Stomach (tissue), 9 donors: ENCODE results near the gene LIN9. TPM values are rescaled to one million over a fixed set of nuclear protein-coding genes. Genes with fewer than 3 reads are reported as not detected.

Experiments
- DNase-seq, 2 donors: peaks; one replicate each; pipeline versions ENCODE4 v3.0.0 to v3.0.0-alpha.2; 2013 to 2019
- H3K27ac ChIP-seq, 5 donors: fragments of 200-600 bp in 4 of 5; sonication (generic) in 4 of 5; one replicate each; pipeline ENCODE4 v1.5.1; 2013 to 2019; ENCODE audit warnings: mild to moderate bottlenecking in 1 of 5, moderate library complexity in 1 of 5
- H3K27me3 ChIP-seq, 3 donors: fragments of 200-600 bp; sonication (generic); one replicate each; pipeline ENCODE4 v1.5.1; 2017 to 2019; ENCODE audit warnings: mixed run types in 1 of 3
- H3K36me3 ChIP-seq, 4 donors: fragments of 200-600 bp; sonication (generic); 1 replicate in 3 of 4; 2 replicates in 1 of 4; pipeline ENCODE4 v1.5.1; 2016 to 2019
- H3K4me1 ChIP-seq, 4 donors: fragments of 200-600 bp; sonication (generic); one replicate each; pipeline ENCODE4 v1.5.1; 2016 to 2019
- H3K4me3 ChIP-seq, 4 donors: fragments of 200-600 bp; sonication (generic) in 3 of 4; one replicate each; pipeline ENCODE4 v1.5.1; 2016 to 2019; ENCODE audit warnings: mild to moderate bottlenecking in 1 of 4
- H3K9me3 ChIP-seq, 4 donors: fragments of 200-600 bp; sonication (generic); one replicate each; pipeline ENCODE4 v1.5.1; 2016 to 2019
- CTCF ChIP-seq, 7 experiments: fragments of 450-650 bp in 4 of 7; fragments of 200-600 bp in 3 of 7; sonication (generic) in 3 of 7; IDR thresholded peaks; one replicate each; pipeline ENCODE4 v1.5.1; 2016 to 2019; ENCODE audit warnings: antibody characterized with exemption in 7 of 7, control low read depth in 2 of 7, mild to moderate bottlenecking in 1 of 7
- EP300 ChIP-seq: sonication (generic); formaldehyde crosslinking; IDR thresholded peaks from one replicate; pipeline ENCODE4 v1.6.1; 2017; ENCODE audit warnings: antibody characterized with exemption
- POLR2A ChIP-seq, 4 donors: fragments of 450-650 bp; IDR thresholded peaks; one replicate each; pipeline ENCODE4 v1.6.1; 2016; ENCODE audit warnings: antibody characterized with exemption in 4 of 4, control low read depth in 2 of 4, mild to moderate bottlenecking in 1 of 4, moderate library complexity in 1 of 4
- POLR2AphosphoS5 ChIP-seq, 3 donors: sonication (generic); formaldehyde crosslinking; IDR thresholded peaks; one replicate each; pipeline ENCODE4 v1.6.1; 2016; ENCODE audit warnings: antibody characterized with exemption in 3 of 3
- WGBS, 5 donors: extraction: QIAGEN DNeasy Blood & Tissue Kit in 3 of 5; methylation state at CpG; one replicate each; pipeline versions ENCODE4 v1.1.5 to v1.1.7; 2013 to 2018; 5-methylcytosine and 5-hydroxymethylcytosine counted together
- intact Hi-C: fragments of 100-400 bp; cut with DNase I; formaldehyde crosslinking; loops from one replicate; pipeline ENCODE4 v1.15.1; 2023; ENCODE audit warnings: low total_unique reads
- polyA plus RNA-seq, 3 donors: library from polyadenylated mRNA; stranded (reverse); fragments of 200-250 nt; gene quantifications; one replicate each; pipeline ENCODE4 v1.2.3, GENCODE V29; 2013
- total RNA-seq, 5 donors: library from RNA; depleted of rRNA; stranded (reverse); fragments of >200 nt; gene quantifications; one replicate each; pipeline versions ENCODE4 v1.1.0 to v1.2.3, GENCODE V29; 2014 to 2016
- donor health status: healthy with polysubstance abuse.
- donor health status: Bipolar disorder and iron deficiency.
- donor health status: healthy.

The LIN9 gene
- total and polyA plus RNA-seq, 8 donors = 1.3 to 45.5 (median 2.9) TPM; not detected in 1

GRCh38 chr1:226212545-226212944 is 96.4 kb downstream of the LIN9 start:
- Histone ChIP-seq H3K36me3 (no peaks in the 10 kb centered on the region), H3K4me1 (no peaks in the 10 kb centered on the region), H3K4me3 (no peak overlapping the region), H3K27me3 (no peaks in the 10 kb centered on the region), H3K27ac (no peak overlapping the region), H3K9me3 (no peaks in the 10 kb centered on the region)
- TF ChIP-seq CTCF (IDR thresholded peaks at IDR 0.05) = no peak
- no peak for TF ChIP-seq POLR2A (IDR thresholded peaks at IDR 0.05)
- no peak for TF ChIP-seq POLR2AphosphoS5 (IDR thresholded peaks at IDR 0.05)
- no peak for DNase-seq
- intact Hi-C loops = no loop called here
- 74 to 91% (median 86%) methylated on average over 4 to 8 of the region's 8 CpGs for WGBS, 5 donors

GRCh38 chr1:226211181-226211821 is 97.7 kb downstream of the LIN9 start:
- TF ChIP-seq CTCF (IDR thresholded peaks at IDR 0.05) (no peak), POLR2A (IDR thresholded peaks at IDR 0.05) (no peak), POLR2AphosphoS5 (IDR thresholded peaks at IDR 0.05) (no peak), EP300 (no peak)
- Histone ChIP-seq H3K4me3 (no peak overlapping the region), H3K36me3 (no peaks in the 10 kb centered on the region), H3K9me3 (no peaks in the 10 kb centered on the region), H3K4me1 (no peaks in the 10 kb centered on the region), H3K27ac (no peak overlapping the region), H3K27me3 (no peaks in the 10 kb centered on the region)
- WGBS, 5 donors = 71 to 79% (median 74%) methylated on average over 5 of the region's 5 CpGs
- intact Hi-C loops = no loop called here
- DNase-seq = no peak

- WGBS, 5 donors = 69 to 81% (median 77%) methylated on average over 7 of the region's 7 CpGs
- DNase-seq = no peak
- Histone ChIP-seq H3K27me3 (no peaks in the 10 kb centered on the region), H3K27ac (no peak overlapping the region), H3K4me3 (no peak overlapping the region), H3K36me3 (no peaks in the 10 kb centered on the region), H3K4me1 (no peaks in the 10 kb centered on the region), H3K9me3 (no peaks in the 10 kb centered on the region)
- intact Hi-C loops = no loop called here
- TF ChIP-seq CTCF (IDR thresholded peaks at IDR 0.05) (no peak), EP300 (no peak), POLR2AphosphoS5 (IDR thresholded peaks at IDR 0.05) (no peak), POLR2A (IDR thresholded peaks at IDR 0.05) (no peak)
Measured at GRCh38 chr1:226210571-226211176, 98.3 kb downstream of the LIN9 start.

DNA sequence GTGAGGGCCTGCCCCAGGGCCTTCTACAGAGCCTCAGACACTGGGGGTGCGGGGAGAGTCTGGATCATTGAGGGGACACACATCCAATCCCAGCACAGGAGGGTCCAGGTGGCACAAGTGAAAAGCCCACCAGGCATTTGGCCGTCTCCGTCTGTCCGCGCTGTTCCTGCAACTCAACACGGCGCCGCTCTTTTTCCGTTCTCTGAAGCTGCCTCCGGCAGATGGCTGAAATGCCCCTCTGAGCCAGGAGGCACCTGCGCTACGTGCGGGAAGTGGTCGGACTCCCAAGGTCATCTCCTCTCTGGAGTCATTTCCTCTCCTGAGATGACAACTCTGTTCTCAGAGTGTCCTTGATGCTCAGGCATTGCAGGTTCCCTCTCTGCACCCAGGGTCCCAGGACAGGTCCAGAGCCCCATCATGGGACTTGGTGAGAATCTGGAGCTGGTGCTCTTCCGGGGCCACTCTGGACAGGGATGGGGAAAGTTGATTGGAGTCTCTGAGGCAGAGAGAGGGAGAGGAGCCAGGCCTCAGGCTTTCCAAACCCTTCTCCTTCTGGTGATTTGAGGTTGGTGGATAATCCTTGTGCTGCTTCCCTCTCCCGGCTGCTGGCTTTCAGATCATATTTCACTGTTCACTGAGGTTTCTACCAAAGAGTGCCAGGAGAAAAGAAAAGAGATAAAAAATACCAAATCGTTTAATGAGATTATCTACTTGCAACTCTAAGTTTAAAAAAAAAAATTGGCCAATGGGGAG is 99.5 kb downstream of the LIN9 start:
- Histone ChIP-seq H3K4me3 (no peak overlapping the region), H3K4me1 (no peaks in the 10 kb centered on the region), H3K27ac (no peak overlapping the region), H3K36me3 (no peaks in the 10 kb centered on the region), H3K9me3 (no peaks in the 10 kb centered on the region), H3K27me3 (no peaks in the 10 kb centered on the region)
- intact Hi-C loops = no loop called here
- DNase-seq = no peak
- TF ChIP-seq CTCF (IDR thresholded peaks at IDR 0.05) = no peak
- TF ChIP-seq POLR2A (IDR thresholded peaks at IDR 0.05) = no peak
- TF ChIP-seq EP300 = no peak
- TF ChIP-seq POLR2AphosphoS5 (IDR thresholded peaks at IDR 0.05) = no peak
- 80 to 86% (median 85%) methylated on average over 13 to 17 of the region's 17 CpGs for WGBS, 5 donors
